GM18502 (cell line): ENCODE data around the gene SEMA6B.

ENCODE experiments used
- ATAC-seq: cut with Tn5 transposase; IDR thresholded peaks from one replicate; pipeline ENCODE4 v1.9.1; 2021; ENCODE audit warnings: mild to moderate bottlenecking; ENCODE audit not compliant: unreplicated experiment, poor library complexity

The SEMA6B gene

GRCh38 chr19:4589579-4590410 is 30.3 kb upstream of the SEMA6B start:
- ATAC-seq = no peak

- no peak for ATAC-seq
Observed at GRCh38 chr19:4588291-4588761, 28.8 kb upstream of the SEMA6B start.

- no peak for ATAC-seq
Observed at GRCh38 chr19:4587527-4587926, 28.0 kb upstream of the SEMA6B start.

- ATAC-seq = no peak
Observed at GRCh38 chr19:4586691-4587090, 27.2 kb upstream of the SEMA6B start.

- ATAC-seq = no peak
Observed at GRCh38 chr19:4586245-4586644, 26.8 kb upstream of the SEMA6B start.

- no peak for ATAC-seq
Observed at GRCh38 chr19:4585556-4585955, 26.1 kb upstream of the SEMA6B start.

- ATAC-seq = no peak
Observed at GRCh38 chr19:4584670-4585460, 25.4 kb upstream of the SEMA6B start.

GRCh38 chr19:4583961-4584669 is 24.6 kb upstream of the SEMA6B start:
- no peak for ATAC-seq

- ATAC-seq = no peak
Observed at GRCh38 chr19:4582980-4583842, 23.7 kb upstream of the SEMA6B start.

GRCh38 chr19:4581666-4582553 is 22.4 kb upstream of the SEMA6B start:
- no peak for ATAC-seq

GRCh38 chr19:4580961-4581665 is 21.6 kb upstream of the SEMA6B start:
- ATAC-seq = no peak

- ATAC-seq = no peak
Observed at GRCh38 chr19:4580021-4580901, 20.8 kb upstream of the SEMA6B start.

- no peak for ATAC-seq
Observed at GRCh38 chr19:4579389-4579788, 19.9 kb upstream of the SEMA6B start.

GRCh38 chr19:4578552-4579248 is 19.2 kb upstream of the SEMA6B start:
- no peak for ATAC-seq

- ATAC-seq = no peak
Observed at GRCh38 chr19:4577020-4577782, 17.7 kb upstream of the SEMA6B start.
